Measurements from ENCODE around the gene R3HDM2.
A peak's percentile ranks its signal among the peaks of the same experiment; 100 is the strongest.
"Not testable (repeated sequence)": the region's sequence is repeated elsewhere in the genome, so short reads cannot be mapped to it uniquely, and the experiment has no call there.

Gene R3HDM2

DNA sequence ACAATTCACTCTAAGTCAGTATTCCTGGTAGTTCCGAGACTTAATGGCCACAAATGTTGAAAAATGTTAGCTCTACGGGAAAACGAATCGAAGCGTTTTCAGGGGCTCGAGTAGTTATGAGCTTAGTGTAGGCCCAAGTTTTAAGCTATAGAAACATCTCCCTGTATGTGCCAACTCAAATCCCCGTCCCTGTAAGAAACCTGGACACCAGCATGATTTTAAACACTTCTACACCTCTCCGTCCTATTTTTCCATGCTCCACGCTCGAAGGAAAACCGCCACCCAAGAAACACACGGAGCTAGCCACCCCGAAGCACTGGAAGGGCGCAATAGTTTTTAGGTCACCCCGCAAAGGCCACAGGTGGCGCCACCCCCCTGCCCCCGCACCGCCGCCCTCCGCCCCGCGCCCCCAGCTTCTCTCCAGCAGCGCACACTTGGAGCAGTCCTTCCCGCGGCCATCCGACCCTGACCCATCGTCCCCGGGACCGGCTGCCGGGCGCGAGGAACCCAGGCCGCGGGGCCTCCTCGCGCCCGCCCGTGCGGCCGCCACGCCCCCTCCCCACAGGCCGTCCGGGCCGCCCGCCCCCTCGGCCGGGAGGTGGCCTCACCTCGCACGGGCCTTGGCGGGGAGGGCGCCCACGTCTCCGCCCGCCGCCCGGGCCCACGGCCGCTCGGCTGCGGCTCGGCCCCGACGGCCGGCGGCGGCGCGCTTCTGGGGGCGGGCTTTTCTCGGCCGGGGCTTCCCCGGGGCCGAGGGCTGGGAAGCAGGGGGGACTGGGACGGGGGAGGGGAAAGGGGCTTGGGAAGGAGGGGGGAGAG lies 522 bp downstream of the R3HDM2 start:
- peaks cover 35% of the 10 kb centered on the region for H3K4me1 ChIP-seq (ENCODE audit: insufficient read depth, low read length, severe bottlenecking)

DNA sequence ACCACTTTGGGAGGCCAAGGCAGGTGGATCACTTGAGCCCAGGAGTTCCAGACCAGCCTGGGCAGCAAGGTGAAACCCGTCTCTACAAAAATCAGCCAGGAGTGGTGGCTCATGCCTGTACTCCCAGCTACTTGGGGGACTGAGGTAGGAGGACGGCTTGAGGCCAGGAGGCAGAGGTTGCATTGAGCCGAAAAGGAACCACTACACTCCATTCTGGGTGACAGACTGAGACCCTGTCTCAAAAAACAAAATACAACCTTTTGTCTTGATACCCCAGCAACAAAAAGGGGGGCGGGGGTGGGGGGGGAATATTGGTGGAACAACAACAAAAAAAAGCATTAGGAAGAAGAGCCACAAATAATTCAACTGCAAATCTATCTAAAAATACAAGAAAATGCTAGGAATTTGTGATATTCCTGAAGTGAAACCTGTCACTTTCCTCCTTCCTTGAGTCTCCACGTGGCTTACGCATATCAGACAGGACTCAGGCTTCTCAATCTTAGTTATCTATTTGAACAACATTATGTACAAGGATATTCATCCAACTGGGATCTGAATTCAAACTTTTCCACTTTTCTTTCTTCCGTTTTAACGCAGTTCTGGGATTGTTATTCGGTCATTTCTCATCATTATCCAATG lies 1.3 kb downstream of the R3HDM2 start:
- Histone ChIP-seq H3K79me2 (ENCODE audit: insufficient read depth, low read length) (peaks cover 21% of the 10 kb centered on the region), H3K36me3 (ENCODE audit: insufficient read depth, low read length) (0 out of 2 replicates have a peak, but pooled peaks cover 1% of the 10 kb centered on the region), H3F3A (ENCODE audit: insufficient read depth, low read length) (no peaks in the 10 kb centered on the region), H3K4me3 (ENCODE audit: low read depth, low read length, poor library complexity, severe bottlenecking) (peak overlapping the region; percentile 78), H3K27me3 (ENCODE audit: insufficient read depth, low read length) (no peaks in the 10 kb centered on the region), H3K4me1 (ENCODE audit: insufficient read depth, low read length, severe bottlenecking) (peaks cover 35% of the 10 kb centered on the region), H2AFZ (ENCODE audit: low read length) (no peak overlapping the region), H3K9me2 (ENCODE audit: low read depth, low read length) (no peaks in the 10 kb centered on the region), H3K27ac (ENCODE audit: low read depth, low read length, poor library complexity, severe bottlenecking) (peak overlapping the region; percentile 60), H3K9me3 (ENCODE audit: low read length) (no peaks in the 10 kb centered on the region), H3K4me2 (ENCODE audit: low read length) (peak overlapping the region; percentile 87), H3K9ac (ENCODE audit: low read length) (peak overlapping the region; percentile 85), H4K20me1 (ENCODE audit: insufficient read depth, low read length) (no peaks in the 10 kb centered on the region)
- no peak for TF ChIP-seq EZH2 (IDR thresholded peaks at IDR 0.05; ENCODE audit: borderline replicate concordance, low read length)
- TF ChIP-seq, protein P1, sequence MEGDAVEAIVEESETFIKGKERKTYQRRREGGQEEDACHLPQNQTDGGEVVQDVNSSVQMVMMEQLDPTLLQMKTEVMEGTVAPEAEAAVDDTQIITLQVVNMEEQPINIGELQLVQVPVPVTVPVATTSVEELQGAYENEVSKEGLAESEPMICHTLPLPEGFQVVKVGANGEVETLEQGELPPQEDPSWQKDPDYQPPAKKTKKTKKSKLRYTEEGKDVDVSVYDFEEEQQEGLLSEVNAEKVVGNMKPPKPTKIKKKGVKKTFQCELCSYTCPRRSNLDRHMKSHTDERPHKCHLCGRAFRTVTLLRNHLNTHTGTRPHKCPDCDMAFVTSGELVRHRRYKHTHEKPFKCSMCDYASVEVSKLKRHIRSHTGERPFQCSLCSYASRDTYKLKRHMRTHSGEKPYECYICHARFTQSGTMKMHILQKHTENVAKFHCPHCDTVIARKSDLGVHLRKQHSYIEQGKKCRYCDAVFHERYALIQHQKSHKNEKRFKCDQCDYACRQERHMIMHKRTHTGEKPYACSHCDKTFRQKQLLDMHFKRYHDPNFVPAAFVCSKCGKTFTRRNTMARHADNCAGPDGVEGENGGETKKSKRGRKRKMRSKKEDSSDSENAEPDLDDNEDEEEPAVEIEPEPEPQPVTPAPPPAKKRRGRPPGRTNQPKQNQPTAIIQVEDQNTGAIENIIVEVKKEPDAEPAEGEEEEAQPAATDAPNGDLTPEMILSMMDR (IDR thresholded peaks at IDR 0.05; ENCODE audit: low read length) = no peak

More for the DNA sequence above, 522 bp downstream of the R3HDM2 start:
- H3K9me2 ChIP-seq (ENCODE audit: low read depth, low read length) = no peaks in the 10 kb centered on the region
- no peaks in the 10 kb centered on the region for H3K36me3 ChIP-seq (ENCODE audit: insufficient read depth, low read length)
- H3K9me3 ChIP-seq (ENCODE audit: low read length) = no peaks in the 10 kb centered on the region
- H3K27me3 ChIP-seq (ENCODE audit: insufficient read depth, low read length) = no peaks in the 10 kb centered on the region
- H3K79me2 ChIP-seq (ENCODE audit: insufficient read depth, low read length) = peaks cover 21% of the 10 kb centered on the region
- H4K20me1 ChIP-seq (ENCODE audit: insufficient read depth, low read length) = no peaks in the 10 kb centered on the region
- peak overlapping the region; percentile 78 for H3K4me3 ChIP-seq (ENCODE audit: low read depth, low read length, poor library complexity, severe bottlenecking)
- peak overlapping the region; percentile 85 for H3K9ac ChIP-seq (ENCODE audit: low read length)
- H2AFZ ChIP-seq (ENCODE audit: low read length) = no peak overlapping the region
- TF ChIP-seq EZH2 (IDR thresholded peaks at IDR 0.05; ENCODE audit: borderline replicate concordance, low read length) = no peak
- TF ChIP-seq, protein P1 (IDR thresholded peaks at IDR 0.05; ENCODE audit: low read length) = peak; percentile 12
- peak overlapping the region; percentile 94 for H3K4me2 ChIP-seq (ENCODE audit: low read length)
- no peaks in the 10 kb centered on the region for H3F3A ChIP-seq (ENCODE audit: insufficient read depth, low read length)
- peak overlapping the region; percentile 60 for H3K27ac ChIP-seq (ENCODE audit: low read depth, low read length, poor library complexity, severe bottlenecking)

DNA sequence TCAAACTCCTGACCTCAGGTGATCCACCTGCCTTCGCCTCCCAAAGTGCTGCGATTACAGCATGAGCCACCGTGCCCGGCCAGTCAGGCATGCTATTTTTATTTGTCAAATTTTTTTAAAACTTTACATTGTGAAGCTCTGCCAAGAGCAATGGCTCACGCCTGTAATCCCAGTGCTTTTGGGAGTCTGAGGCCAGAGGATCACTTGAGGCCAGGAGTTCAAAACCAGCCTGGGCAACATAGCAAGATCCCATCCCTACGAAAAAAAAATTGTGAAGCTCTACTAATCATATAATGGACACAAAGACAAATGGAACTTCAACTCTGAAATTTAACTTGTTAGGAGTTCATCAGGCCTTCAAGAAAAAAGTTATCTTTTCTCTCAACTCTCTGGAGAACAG lies 1.9 kb downstream of the R3HDM2 start:
- Histone ChIP-seq H3K9me3 (ENCODE audit: low read length) (no peaks in the 10 kb centered on the region), H4K20me1 (ENCODE audit: insufficient read depth, low read length) (no peaks in the 10 kb centered on the region), H3K9ac (ENCODE audit: low read length) (peak overlapping the region; percentile 85), H2AFZ (ENCODE audit: low read length) (no peak overlapping the region), H3K4me3 (ENCODE audit: low read depth, low read length, poor library complexity, severe bottlenecking) (peak overlapping the region; percentile 78), H3F3A (ENCODE audit: insufficient read depth, low read length) (no peaks in the 10 kb centered on the region), H3K79me2 (ENCODE audit: insufficient read depth, low read length) (peaks cover 21% of the 10 kb centered on the region), H3K4me1 (ENCODE audit: insufficient read depth, low read length, severe bottlenecking) (peaks cover 35% of the 10 kb centered on the region), H3K9me2 (ENCODE audit: low read depth, low read length) (no peaks in the 10 kb centered on the region), H3K27me3 (ENCODE audit: insufficient read depth, low read length) (no peaks in the 10 kb centered on the region), H3K36me3 (ENCODE audit: insufficient read depth, low read length) (0 out of 2 replicates have a peak, but pooled peaks cover 4% of the 10 kb centered on the region), H3K4me2 (ENCODE audit: low read length) (peak overlapping the region; percentile 87), H3K27ac (ENCODE audit: low read depth, low read length, poor library complexity, severe bottlenecking) (peak overlapping the region; percentile 60)
- no peak for TF ChIP-seq EZH2 (IDR thresholded peaks at IDR 0.05; ENCODE audit: borderline replicate concordance, low read length)
- TF ChIP-seq, protein P1 (IDR thresholded peaks at IDR 0.05; ENCODE audit: low read length) = no peak

DNA sequence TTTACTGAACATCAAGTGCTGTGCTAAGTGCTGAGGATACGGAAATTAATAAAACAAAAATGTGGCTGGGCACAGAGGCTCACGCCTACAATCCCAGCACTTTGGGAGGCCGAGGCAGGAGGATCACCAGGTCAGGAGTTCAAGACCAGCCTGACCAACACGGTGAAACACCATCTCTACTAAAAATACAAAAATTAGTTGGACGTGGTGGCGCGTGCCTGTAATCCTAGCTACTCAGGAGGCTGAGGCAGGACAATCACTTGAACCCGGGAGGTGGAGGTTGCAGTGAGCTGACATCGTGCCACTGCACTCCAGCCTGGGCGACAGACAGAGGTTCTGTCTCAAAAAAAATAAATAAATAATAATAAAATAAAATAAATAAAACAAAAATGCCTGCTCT lies 3.9 kb downstream of the R3HDM2 start:
- H3K9me3 ChIP-seq (ENCODE audit: low read length); H4K20me1 ChIP-seq (ENCODE audit: insufficient read depth, low read length); H3K4me3 ChIP-seq (ENCODE audit: low read depth, low read length, poor library complexity, severe bottlenecking); H3K36me3 ChIP-seq (ENCODE audit: insufficient read depth, low read length); H2AFZ ChIP-seq (ENCODE audit: low read length); H3K9ac ChIP-seq (ENCODE audit: low read length); H3K9me2 ChIP-seq (ENCODE audit: low read depth, low read length); H3K27me3 ChIP-seq (ENCODE audit: insufficient read depth, low read length); H3F3A ChIP-seq (ENCODE audit: insufficient read depth, low read length); H3K4me2 ChIP-seq (ENCODE audit: low read length); H3K27ac ChIP-seq (ENCODE audit: low read depth, low read length, poor library complexity, severe bottlenecking): not testable (repeated sequence)
- H3K79me2 ChIP-seq (ENCODE audit: insufficient read depth, low read length) = peaks cover 21% of the 10 kb centered on the region
- peaks cover 31% of the 10 kb centered on the region for H3K4me1 ChIP-seq (ENCODE audit: insufficient read depth, low read length, severe bottlenecking)

All from OCI-LY1 (cell line).